A673 (cell line): ENCODE results near the gene TMEM100.

ENCODE experiments used
- EZH2 ChIP-seq: fragments of 200-600 bp; sonication (generic); IDR thresholded peaks from 2 replicates; pipeline ENCODE4 v1.6.1; 2017; ENCODE audit warnings: borderline replicate concordance, low read depth, mild to moderate bottlenecking, mixed read lengths, antibody characterized with exemption, low read length; ENCODE audit not compliant: poor library complexity, severe bottlenecking
- TF ChIP-seq, protein P1 (sequence below): fragments of 300-800, 200-600 bp; sonication (generic); conservative IDR thresholded peaks from 2 replicates; pipeline ENCODE4 v1.5.1; 2017; ENCODE audit warnings: low read depth, mild to moderate bottlenecking, antibody characterized with exemption, low read length, moderate library complexity, mixed read lengths

DNA sequence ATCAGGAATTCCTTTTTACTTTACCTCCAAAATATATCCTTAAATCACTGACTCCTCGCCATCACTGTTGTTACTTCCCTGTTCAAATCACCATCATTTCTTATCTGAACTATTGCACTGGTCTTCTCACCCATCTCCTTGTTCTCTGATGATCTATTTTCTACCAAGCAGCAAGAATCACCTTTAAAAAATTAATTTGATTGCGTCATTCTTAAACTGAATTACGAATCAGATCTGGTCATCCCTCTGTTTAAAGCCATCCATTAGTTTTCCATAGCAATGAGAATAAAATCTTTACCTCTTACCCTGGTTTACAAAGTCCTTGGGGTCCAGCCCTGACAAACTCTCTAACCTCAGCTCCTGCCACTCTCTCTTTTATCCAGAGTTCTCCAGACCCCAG lies 42.8 kb upstream of the TMEM100 start:
- TF ChIP-seq, protein P1, sequence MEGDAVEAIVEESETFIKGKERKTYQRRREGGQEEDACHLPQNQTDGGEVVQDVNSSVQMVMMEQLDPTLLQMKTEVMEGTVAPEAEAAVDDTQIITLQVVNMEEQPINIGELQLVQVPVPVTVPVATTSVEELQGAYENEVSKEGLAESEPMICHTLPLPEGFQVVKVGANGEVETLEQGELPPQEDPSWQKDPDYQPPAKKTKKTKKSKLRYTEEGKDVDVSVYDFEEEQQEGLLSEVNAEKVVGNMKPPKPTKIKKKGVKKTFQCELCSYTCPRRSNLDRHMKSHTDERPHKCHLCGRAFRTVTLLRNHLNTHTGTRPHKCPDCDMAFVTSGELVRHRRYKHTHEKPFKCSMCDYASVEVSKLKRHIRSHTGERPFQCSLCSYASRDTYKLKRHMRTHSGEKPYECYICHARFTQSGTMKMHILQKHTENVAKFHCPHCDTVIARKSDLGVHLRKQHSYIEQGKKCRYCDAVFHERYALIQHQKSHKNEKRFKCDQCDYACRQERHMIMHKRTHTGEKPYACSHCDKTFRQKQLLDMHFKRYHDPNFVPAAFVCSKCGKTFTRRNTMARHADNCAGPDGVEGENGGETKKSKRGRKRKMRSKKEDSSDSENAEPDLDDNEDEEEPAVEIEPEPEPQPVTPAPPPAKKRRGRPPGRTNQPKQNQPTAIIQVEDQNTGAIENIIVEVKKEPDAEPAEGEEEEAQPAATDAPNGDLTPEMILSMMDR: no peak
- no peak for TF ChIP-seq EZH2
